ENCODE data around the gene DEPDC5.

Gene DEPDC5

DNA sequence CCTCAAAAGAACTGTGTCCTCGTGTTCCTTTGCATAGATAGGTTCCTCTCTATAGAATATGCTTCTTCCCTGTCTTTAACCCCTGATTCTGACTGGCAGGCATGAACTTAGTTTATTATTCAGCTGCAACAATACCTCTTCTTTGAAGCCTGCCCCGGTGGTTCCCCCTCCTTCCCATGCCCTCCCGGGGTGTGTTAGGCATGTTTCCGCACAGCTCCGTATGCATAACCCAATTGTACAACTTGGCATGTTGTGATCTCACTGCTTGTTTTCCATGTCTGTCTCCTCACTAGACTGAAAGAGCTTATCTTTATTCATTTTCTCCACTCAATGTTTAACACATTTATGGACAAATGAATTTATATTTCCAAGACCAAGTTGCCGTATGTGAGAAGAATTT is 72.6 kb downstream of the DEPDC5 start:
- Mint-ChIP-seq H3K27ac (no peak overlapping the region), H3K9me3 (no peaks in the 10 kb centered on the region), H3K4me1 (peaks cover 11% of the 10 kb centered on the region), H3K4me3 (no peak overlapping the region), H3K36me3 (ENCODE audit: low read depth) (peaks cover 44% of the 10 kb centered on the region), H3K27me3 (ENCODE audit: low read depth, poor library complexity) (peaks cover 6% of the 10 kb centered on the region)
- DNase-seq, result no peak
- TF ChIP-seq, protein P1, sequence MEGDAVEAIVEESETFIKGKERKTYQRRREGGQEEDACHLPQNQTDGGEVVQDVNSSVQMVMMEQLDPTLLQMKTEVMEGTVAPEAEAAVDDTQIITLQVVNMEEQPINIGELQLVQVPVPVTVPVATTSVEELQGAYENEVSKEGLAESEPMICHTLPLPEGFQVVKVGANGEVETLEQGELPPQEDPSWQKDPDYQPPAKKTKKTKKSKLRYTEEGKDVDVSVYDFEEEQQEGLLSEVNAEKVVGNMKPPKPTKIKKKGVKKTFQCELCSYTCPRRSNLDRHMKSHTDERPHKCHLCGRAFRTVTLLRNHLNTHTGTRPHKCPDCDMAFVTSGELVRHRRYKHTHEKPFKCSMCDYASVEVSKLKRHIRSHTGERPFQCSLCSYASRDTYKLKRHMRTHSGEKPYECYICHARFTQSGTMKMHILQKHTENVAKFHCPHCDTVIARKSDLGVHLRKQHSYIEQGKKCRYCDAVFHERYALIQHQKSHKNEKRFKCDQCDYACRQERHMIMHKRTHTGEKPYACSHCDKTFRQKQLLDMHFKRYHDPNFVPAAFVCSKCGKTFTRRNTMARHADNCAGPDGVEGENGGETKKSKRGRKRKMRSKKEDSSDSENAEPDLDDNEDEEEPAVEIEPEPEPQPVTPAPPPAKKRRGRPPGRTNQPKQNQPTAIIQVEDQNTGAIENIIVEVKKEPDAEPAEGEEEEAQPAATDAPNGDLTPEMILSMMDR (IDR thresholded peaks at IDR 0.05), result no peak

DNA sequence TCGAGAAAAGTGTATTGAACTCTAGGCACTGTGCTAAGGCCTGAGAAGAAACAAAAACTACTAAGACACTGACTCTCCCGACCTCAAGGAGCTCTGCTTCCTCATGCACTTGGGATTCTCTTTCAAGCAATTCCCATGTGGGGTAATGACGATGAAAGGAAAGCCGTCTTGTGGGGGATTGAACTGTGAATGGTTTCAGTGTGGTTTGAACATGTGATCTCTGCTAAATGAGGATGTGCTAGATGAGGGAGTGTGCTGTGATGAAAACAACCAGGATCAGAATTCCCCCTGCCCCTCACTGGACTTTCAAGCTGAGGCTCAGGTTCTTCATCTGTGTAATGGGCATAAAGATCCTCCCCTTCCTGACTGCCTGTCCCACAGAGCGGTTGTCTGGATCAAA is 74.9 kb downstream of the DEPDC5 start:
- no peak for DNase-seq

DNA sequence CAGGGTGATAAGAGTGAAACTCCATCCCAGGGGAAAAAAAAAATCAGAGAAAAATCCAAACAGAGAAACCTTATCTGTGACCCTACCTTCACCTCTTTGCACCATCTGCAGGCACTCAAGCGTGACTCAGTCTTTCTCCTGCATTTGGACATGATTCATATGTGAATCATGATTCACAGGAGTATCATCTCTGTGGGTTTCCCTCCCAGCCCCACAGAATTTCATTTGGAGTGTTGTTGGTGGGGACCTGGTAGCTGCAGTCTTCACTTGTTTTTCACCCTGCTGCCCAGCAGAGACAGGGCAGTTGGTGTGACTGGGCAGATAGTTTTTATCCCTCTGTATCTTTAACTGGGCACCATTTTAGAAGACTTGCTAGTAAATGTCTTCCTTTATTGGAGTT is 75.7 kb downstream of the DEPDC5 start:
- peaks cover 39% of the 10 kb centered on the region for H3K36me3 Mint-ChIP-seq (ENCODE audit: low read depth)
- DNase-seq, result no peak

More for the DNA sequence above, 74.9 kb downstream of the DEPDC5 start:
- Mint-ChIP-seq H3K27me3 (ENCODE audit: low read depth, poor library complexity) (peaks cover 6% of the 10 kb centered on the region), H3K4me3 (no peak overlapping the region), H3K9me3 (no peaks in the 10 kb centered on the region), H3K4me1 (peaks cover 11% of the 10 kb centered on the region), H3K27ac (peak overlapping the region; percentile 55), H3K36me3 (ENCODE audit: low read depth) (peaks cover 39% of the 10 kb centered on the region)
- TF ChIP-seq, protein P1 (IDR thresholded peaks at IDR 0.05), result no peak

DNA sequence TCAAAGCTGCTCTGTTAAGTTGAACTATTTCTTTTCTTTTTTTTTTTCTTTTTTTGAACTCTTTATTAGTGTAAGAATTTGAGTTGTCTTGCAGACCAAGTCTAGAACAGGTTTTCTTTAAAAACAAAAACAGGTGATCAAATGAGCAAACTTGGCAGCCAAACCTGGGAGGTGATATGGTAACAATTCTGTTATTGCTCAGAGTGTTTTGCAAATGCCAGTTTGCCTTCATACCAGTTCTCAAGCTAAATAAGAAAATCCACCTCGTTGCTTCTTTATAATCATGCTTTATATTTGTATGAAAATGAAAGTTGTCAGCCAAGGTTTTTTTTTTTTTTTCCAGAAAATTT is 76.9 kb downstream of the DEPDC5 start:
- Mint-ChIP-seq H3K27me3 (ENCODE audit: low read depth, poor library complexity) (peaks cover 6% of the 10 kb centered on the region), H3K4me3 (no peak overlapping the region), H3K36me3 (ENCODE audit: low read depth) (peaks cover 34% of the 10 kb centered on the region), H3K27ac (peak overlapping the region; percentile 78), H3K9me3 (no peaks in the 10 kb centered on the region), H3K4me1 (peaks cover 11% of the 10 kb centered on the region)
- no peak for DNase-seq
- TF ChIP-seq, protein P1 (IDR thresholded peaks at IDR 0.05), result no peak

More for the DNA sequence above, 75.7 kb downstream of the DEPDC5 start:
- H3K27ac Mint-ChIP-seq, result peak overlapping the region; percentile 46
- H3K4me3 Mint-ChIP-seq, result no peak overlapping the region
- peaks cover 11% of the 10 kb centered on the region for H3K4me1 Mint-ChIP-seq
- peaks cover 6% of the 10 kb centered on the region for H3K27me3 Mint-ChIP-seq (ENCODE audit: low read depth, poor library complexity)
- TF ChIP-seq, protein P1 (IDR thresholded peaks at IDR 0.05), result no peak
- no peaks in the 10 kb centered on the region for H3K9me3 Mint-ChIP-seq

DNA sequence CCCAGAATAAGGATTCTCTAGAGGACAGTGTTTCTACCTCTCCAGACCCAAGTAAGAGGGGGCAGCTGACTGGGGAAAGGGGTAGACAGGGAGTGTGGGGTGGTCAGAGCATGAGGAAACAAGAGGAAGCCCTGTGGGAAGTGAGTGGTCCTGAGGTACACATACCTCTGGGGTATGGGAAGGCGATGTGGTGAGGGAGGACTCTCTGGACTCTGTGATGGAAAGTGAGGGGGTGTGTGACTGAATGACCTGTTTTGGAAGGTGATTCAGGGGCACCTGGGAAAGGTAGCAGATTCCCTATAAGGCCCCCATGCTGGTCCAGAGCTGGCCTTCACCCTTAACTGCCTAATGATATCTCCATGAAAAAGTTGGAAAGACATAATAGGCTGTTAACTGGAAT is 80.1 kb downstream of the DEPDC5 start:
- peaks cover 3% of the 10 kb centered on the region for H3K27me3 Mint-ChIP-seq (ENCODE audit: low read depth, poor library complexity)
- H3K27ac Mint-ChIP-seq, result no peak overlapping the region
- peaks cover 25% of the 10 kb centered on the region for H3K36me3 Mint-ChIP-seq (ENCODE audit: low read depth)
- TF ChIP-seq, protein P1 (IDR thresholded peaks at IDR 0.05), result no peak
- peaks cover 7% of the 10 kb centered on the region for H3K4me1 Mint-ChIP-seq
- DNase-seq, result no peak
- no peaks in the 10 kb centered on the region for H3K9me3 Mint-ChIP-seq
- no peak overlapping the region for H3K4me3 Mint-ChIP-seq

DNA sequence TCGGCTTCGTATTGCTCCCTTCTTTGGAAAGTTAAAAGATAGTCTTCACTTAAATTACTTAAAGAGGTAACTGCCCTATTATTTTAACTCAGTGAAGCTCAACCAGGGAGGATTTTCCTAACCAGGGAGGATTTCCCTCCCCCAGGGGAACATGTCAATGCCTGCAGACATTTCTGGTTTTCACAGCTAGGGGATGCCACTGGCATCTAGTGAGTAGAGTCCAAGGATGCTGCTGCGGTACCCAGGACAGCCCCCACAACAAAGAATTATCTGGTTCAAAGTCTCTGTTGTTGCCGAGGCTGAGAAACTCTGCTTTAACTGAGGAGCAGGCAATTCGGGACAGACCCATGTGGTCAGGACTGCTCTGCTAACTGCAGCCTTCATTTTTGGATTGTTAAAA is 82.2 kb downstream of the DEPDC5 start:
- Mint-ChIP-seq H3K36me3 (ENCODE audit: low read depth) (peaks cover 26% of the 10 kb centered on the region), H3K9me3 (no peaks in the 10 kb centered on the region), H3K27me3 (ENCODE audit: low read depth, poor library complexity) (no peaks in the 10 kb centered on the region), H3K27ac (no peak overlapping the region), H3K4me3 (no peak overlapping the region), H3K4me1 (peaks cover under 1% of the 10 kb centered on the region)
- no peak for DNase-seq
- TF ChIP-seq, protein P1 (IDR thresholded peaks at IDR 0.05), result no peak
